ENCODE results near the gene MRPL22.
"Not testable (repeated sequence)": the region's sequence is repeated elsewhere in the genome, so short reads cannot be mapped to it uniquely, and the experiment has no call there.

MRPL22 gene

GRCh38 chr5:154943527-154943926 is 2.7 kb downstream of the MRPL22 start:
- DNase-seq (ENCODE audit: low read depth), result no peak

- no peak for DNase-seq (ENCODE audit: low read depth)
Observed at GRCh38 chr5:154944716-154945115, 3.8 kb downstream of the MRPL22 start.

GRCh38 chr5:154945695-154946301 is 4.9 kb downstream of the MRPL22 start:
- DNase-seq (ENCODE audit: low read depth), result no peak

GRCh38 chr5:154947778-154948177 is 6.9 kb downstream of the MRPL22 start:
- no peak for DNase-seq (ENCODE audit: low read depth)

- DNase-seq (ENCODE audit: low read depth), result no peak
Observed at GRCh38 chr5:154948313-154948712, 7.4 kb downstream of the MRPL22 start.

GRCh38 chr5:154949781-154950180 is 8.9 kb downstream of the MRPL22 start:
- DNase-seq (ENCODE audit: low read depth), result no peak

GRCh38 chr5:154956712-154957111 is 15.8 kb downstream of the MRPL22 start:
- DNase-seq (ENCODE audit: low read depth), result no peak

GRCh38 chr5:154962494-154962893 is 21.6 kb downstream of the MRPL22 start:
- no peak for DNase-seq (ENCODE audit: low read depth)

- DNase-seq (ENCODE audit: low read depth), result no peak
Observed at GRCh38 chr5:154966081-154966841, 25.4 kb downstream of the MRPL22 start.

- DNase-seq (ENCODE audit: low read depth), result no peak
Observed at GRCh38 chr5:154966874-154967273, 26.0 kb downstream of the MRPL22 start.

GRCh38 chr5:154967421-154968024 is 26.6 kb downstream of the MRPL22 start:
- no peak for DNase-seq (ENCODE audit: low read depth)

- DNase-seq (ENCODE audit: low read depth), result no peak
Observed at GRCh38 chr5:154968953-154969352, 28.1 kb downstream of the MRPL22 start.

- DNase-seq (ENCODE audit: low read depth), result no peak
Observed at GRCh38 chr5:154970759-154971158, 29.9 kb downstream of the MRPL22 start.

- DNase-seq (ENCODE audit: low read depth), result no peak
Observed at GRCh38 chr5:154971501-154971900, 30.6 kb downstream of the MRPL22 start.

- DNase-seq (ENCODE audit: low read depth), result peak; percentile 15
Observed at GRCh38 chr5:154972476-154973080, 31.7 kb downstream of the MRPL22 start.

- DNase-seq (ENCODE audit: low read depth), result not testable (repeated sequence)
Observed at GRCh38 chr5:154976082-154976481, 35.2 kb downstream of the MRPL22 start.

- DNase-seq (ENCODE audit: low read depth), result no peak
Observed at GRCh38 chr5:154977409-154977808, 36.5 kb downstream of the MRPL22 start.

- DNase-seq (ENCODE audit: low read depth), result peak; percentile 59
Observed at GRCh38 chr5:154978294-154978693, 37.4 kb downstream of the MRPL22 start.

- no peak for DNase-seq (ENCODE audit: low read depth)
Observed at GRCh38 chr5:154984946-154985516, 44.2 kb downstream of the MRPL22 start.

GRCh38 chr5:154986151-154986550 is 45.3 kb downstream of the MRPL22 start:
- no peak for DNase-seq (ENCODE audit: low read depth)

GRCh38 chr5:154989626-154990025 is 48.8 kb downstream of the MRPL22 start:
- DNase-seq (ENCODE audit: low read depth), result no peak

- DNase-seq (ENCODE audit: low read depth), result peak; percentile 31
Observed at GRCh38 chr5:154993461-154993860, 52.6 kb downstream of the MRPL22 start.

GRCh38 chr5:154995679-154996078 is 54.8 kb downstream of the MRPL22 start:
- no peak for DNase-seq (ENCODE audit: low read depth)

Data from CMK (cell line).